Endothelial cell of umbilical vein (primary cell): Measurements from ENCODE around the gene NKD1.

Source experiments
- EZH2 ChIP-seq: IDR thresholded peaks from 2 replicates; pipeline ENCODE4 v1.6.1; 2012; ENCODE audit warnings: borderline replicate concordance, low read depth, mild to moderate bottlenecking, moderate library complexity, low read length, inconsistent platforms; ENCODE audit not compliant: severe bottlenecking
- FOS ChIP-seq: IDR thresholded peaks from 2 replicates; pipeline ENCODE4 v1.6.1; 2011; ENCODE audit warnings: mild to moderate bottlenecking, low read length, moderate library complexity, borderline replicate concordance; ENCODE audit not compliant: insufficient read depth
- GATA2 ChIP-seq: IDR thresholded peaks from 2 replicates; pipeline ENCODE4 v1.7.0; 2011; ENCODE audit warnings: low read depth, mild to moderate bottlenecking, moderate library complexity, mixed read lengths, low read length; ENCODE audit not compliant: insufficient read length, insufficient read depth
- JUN ChIP-seq: IDR thresholded peaks from 2 replicates; pipeline ENCODE4 v1.6.1; 2011; ENCODE audit warnings: borderline replicate concordance, low read depth; ENCODE audit not compliant: insufficient read length, insufficient read depth
- POLR2A ChIP-seq: IDR thresholded peaks from 2 replicates; pipeline ENCODE4 v1.6.1; 2012; ENCODE audit warnings: low read depth, mild to moderate bottlenecking, control low read depth, low read length
- POLR2AphosphoS5 ChIP-seq: IDR thresholded peaks from 2 replicates; pipeline ENCODE4 v1.6.1; 2012; ENCODE audit warnings: low read depth, mild to moderate bottlenecking, control low read depth, low read length, moderate library complexity; ENCODE audit not compliant: insufficient read depth
- TF ChIP-seq, protein P1 (sequence below), 2 donors: IDR thresholded peaks; 1 replicate in 1 of 2; 2 replicates in 1 of 2; pipeline ENCODE4 v1.5.1; 2011; ENCODE audit warnings: low read length in 2 of 2, mild to moderate bottlenecking in 2 of 2, moderate library complexity in 2 of 2, control low read depth in 1 of 2, inconsistent platforms in 1 of 2, low read depth in 1 of 2; ENCODE audit not compliant: insufficient read depth in 1 of 2; ENCODE audit errors: extremely low read depth in 1 of 2
- TF ChIP-seq, protein P2 (sequence below): IDR thresholded peaks from 2 replicates; pipeline ENCODE4 v1.6.1; 2011; ENCODE audit not compliant: insufficient read depth, insufficient read length

DNA sequence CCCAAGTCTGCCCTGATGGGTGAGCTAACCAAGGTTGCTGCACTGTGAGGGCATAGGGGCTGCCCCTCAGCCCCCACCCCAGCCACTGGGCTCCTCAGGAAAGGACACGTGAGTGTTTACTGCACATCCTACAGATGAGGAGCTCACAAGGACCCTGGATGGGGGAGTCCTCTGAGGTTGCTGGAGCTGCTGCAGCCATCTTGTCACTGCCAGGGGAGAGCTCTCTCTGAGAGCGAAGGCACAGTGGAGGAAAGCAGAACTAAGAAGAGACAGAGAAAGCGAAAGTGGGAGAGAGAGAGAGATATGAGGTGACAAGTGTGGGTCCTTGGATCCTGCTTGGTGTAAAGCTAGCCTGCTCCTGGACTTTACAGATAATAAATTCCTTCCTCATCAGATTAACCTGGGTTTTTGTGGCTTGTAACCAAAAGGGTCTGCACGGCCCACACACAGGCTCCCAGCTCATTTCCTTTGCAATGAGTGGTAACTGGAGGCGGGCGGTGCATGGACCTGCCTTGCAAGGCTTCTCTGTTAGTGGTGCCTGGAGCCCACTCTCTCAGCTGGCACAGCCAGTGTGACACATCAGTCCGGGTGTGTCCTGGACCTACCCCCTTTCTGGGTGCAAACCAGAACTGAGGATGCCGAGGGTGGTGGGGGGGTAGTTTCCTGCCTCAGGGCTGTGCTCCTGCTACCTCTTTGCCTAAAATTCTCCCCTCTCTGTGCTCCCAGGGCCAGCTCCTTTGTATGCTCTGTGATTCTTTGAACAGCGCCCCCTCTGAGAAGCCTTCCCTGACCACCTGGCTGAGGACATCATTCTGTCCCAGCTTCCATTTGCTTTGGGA lies 118.7 kb downstream of the NKD1 start:
- TF ChIP-seq POLR2A: no peak
- TF ChIP-seq, protein P1, sequence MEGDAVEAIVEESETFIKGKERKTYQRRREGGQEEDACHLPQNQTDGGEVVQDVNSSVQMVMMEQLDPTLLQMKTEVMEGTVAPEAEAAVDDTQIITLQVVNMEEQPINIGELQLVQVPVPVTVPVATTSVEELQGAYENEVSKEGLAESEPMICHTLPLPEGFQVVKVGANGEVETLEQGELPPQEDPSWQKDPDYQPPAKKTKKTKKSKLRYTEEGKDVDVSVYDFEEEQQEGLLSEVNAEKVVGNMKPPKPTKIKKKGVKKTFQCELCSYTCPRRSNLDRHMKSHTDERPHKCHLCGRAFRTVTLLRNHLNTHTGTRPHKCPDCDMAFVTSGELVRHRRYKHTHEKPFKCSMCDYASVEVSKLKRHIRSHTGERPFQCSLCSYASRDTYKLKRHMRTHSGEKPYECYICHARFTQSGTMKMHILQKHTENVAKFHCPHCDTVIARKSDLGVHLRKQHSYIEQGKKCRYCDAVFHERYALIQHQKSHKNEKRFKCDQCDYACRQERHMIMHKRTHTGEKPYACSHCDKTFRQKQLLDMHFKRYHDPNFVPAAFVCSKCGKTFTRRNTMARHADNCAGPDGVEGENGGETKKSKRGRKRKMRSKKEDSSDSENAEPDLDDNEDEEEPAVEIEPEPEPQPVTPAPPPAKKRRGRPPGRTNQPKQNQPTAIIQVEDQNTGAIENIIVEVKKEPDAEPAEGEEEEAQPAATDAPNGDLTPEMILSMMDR (IDR thresholded peaks at IDR 0.05; ENCODE audit: extremely low read depth in 1 of 2, insufficient read depth in 1 of 2, low read depth in 1 of 2, low read length in 2 of 2): no peak
- TF ChIP-seq POLR2AphosphoS5: no peak
- TF ChIP-seq, protein P2, sequence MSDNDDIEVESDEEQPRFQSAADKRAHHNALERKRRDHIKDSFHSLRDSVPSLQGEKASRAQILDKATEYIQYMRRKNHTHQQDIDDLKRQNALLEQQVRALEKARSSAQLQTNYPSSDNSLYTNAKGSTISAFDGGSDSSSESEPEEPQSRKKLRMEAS: no peak
- no peak for TF ChIP-seq EZH2
- no peak for TF ChIP-seq JUN
- TF ChIP-seq FOS: no peak
- no peak for TF ChIP-seq GATA2
